ENCODE results near the gene OR2AG2. TPM values are rescaled to one million over a fixed set of nuclear protein-coding genes. Genes with fewer than 3 reads are reported as not detected.
"Not testable (repeated sequence)": the region's sequence is repeated elsewhere in the genome, so short reads cannot be mapped to it uniquely, and the experiment has no call there.

OR2AG2 gene
- total RNA-seq, 4 donors from 2014 or later, result not detected

DNA sequence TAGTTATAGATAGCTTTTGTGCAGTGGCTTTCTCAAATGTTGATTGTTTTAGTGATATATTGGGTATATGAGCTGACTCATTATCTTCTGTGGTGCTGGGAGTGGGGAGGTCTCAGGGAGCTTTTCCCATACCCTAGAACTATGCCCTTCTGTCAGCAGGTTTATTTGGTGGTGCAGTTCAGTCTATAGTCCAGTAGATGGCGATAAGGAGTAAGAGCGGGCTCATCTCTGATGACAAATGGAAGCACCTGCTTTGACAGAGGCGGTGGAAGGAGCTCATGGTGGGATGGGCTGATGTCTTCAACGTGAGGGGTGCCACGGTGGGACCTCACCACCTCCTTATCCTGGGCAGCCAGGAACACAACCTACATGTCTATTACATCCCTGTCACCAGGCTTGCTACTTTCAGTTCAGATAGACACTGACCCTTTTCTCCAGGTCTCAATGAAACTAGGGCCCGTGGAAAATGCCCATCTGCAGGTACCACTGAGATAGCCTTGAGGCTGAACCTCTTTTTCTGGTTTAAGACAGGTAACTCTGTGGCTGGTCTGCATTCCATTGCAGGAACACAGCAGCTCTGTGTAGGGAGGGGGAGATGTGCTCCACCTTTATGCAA lies 40.7 kb upstream of the OR2AG2 start:
- Histone ChIP-seq H3K9me3 (no peaks in the 10 kb centered on the region), H3K36me3 (no peaks in the 10 kb centered on the region), H3K4me3 (no peak overlapping the region), H3K27ac (replicated peaks in 1 of 4) (no peak overlapping the region), H3K27me3 (peaks cover 0 to 26% (median 0%) of the 10 kb centered on the region in 4 donors), H3K4me1 (no peaks in the 10 kb centered on the region)
- WGBS, result 26% methylated on average over 6 of the region's 6 CpGs
- intact Hi-C loops (cut with DNase I), result no loop called here
- TF ChIP-seq POLR2A (IDR thresholded peaks at IDR 0.05; ENCODE audit: low read depth), result no peak
- TF ChIP-seq, protein P1, sequence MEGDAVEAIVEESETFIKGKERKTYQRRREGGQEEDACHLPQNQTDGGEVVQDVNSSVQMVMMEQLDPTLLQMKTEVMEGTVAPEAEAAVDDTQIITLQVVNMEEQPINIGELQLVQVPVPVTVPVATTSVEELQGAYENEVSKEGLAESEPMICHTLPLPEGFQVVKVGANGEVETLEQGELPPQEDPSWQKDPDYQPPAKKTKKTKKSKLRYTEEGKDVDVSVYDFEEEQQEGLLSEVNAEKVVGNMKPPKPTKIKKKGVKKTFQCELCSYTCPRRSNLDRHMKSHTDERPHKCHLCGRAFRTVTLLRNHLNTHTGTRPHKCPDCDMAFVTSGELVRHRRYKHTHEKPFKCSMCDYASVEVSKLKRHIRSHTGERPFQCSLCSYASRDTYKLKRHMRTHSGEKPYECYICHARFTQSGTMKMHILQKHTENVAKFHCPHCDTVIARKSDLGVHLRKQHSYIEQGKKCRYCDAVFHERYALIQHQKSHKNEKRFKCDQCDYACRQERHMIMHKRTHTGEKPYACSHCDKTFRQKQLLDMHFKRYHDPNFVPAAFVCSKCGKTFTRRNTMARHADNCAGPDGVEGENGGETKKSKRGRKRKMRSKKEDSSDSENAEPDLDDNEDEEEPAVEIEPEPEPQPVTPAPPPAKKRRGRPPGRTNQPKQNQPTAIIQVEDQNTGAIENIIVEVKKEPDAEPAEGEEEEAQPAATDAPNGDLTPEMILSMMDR (IDR thresholded peaks at IDR 0.05), result peak; percentile 65 to 90 (median 74)
- DNase-seq (ENCODE audit: extremely low spot score), result no peak

DNA sequence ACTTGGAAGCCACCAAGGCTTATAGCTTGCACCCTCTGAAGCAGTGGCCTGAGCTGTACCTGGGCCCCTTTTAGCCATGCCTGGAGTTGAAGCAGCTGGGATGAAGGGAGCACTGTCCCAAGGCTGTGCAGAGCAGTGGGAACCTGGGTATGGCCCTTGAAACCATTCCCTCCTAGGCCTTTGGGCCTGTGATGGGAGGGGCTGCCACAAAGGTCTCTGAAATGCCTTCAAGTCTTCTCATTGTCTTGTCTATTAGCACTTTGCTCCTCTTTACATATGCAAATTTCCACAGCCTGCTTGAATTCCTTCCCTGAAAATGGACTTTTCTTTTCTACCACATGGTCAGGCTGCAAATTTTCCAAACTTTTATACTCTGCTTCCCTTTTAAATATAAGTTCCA lies 29.3 kb upstream of the OR2AG2 start:
- H3K36me3 ChIP-seq; H3K4me1 ChIP-seq; H3K27me3 ChIP-seq; intact Hi-C loops (cut with DNase I); H3K4me3 ChIP-seq; H3K27ac ChIP-seq (replicated peaks in 1 of 4); DNase-seq (ENCODE audit: extremely low spot score): not testable (repeated sequence)
- H3K9me3 ChIP-seq, result peaks cover 0 to 13% (median 5%) of the 10 kb centered on the region in 4 donors

DNA sequence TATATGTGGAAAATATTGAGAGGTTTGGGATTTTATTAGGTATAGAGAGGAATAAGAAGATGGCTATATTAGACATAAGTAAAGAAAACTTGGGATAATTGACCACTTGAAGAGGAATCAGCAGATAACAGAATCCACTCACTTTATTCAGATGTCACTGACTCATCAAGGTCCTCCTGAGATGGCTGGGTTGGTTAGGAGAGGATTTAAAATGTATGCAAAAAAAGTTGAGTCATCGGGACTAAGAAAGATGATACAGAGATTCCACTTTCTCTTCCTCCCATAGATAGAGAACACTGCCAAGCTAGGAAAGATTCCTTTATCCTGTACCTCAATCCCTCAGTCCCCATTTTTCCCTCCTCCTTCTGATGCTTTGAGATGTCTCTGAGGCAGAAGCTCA lies 27.6 kb upstream of the OR2AG2 start, which contains the start of gene OR6A2:
Gene OR6A2 (minus strand): TSS at position 288 of the 400 bp plus-strand sequence. CDS start 3,981 bp downstream, outside the sequence.
- H3K27me3 ChIP-seq, result no peaks in the 10 kb centered on the region
- no peaks in the 10 kb centered on the region for H3K4me1 ChIP-seq
- intact Hi-C loops (cut with DNase I), result no loop called here
- H3K36me3 ChIP-seq, result no peaks in the 10 kb centered on the region
- no peak for DNase-seq (ENCODE audit: extremely low spot score)
- 79% methylated on average over 1 of the region's 1 CpG for WGBS
- TF ChIP-seq, protein P1 (IDR thresholded peaks at IDR 0.05), result no peak
- no peak for TF ChIP-seq EP300 (IDR thresholded peaks at IDR 0.05)
- no peak for TF ChIP-seq POLR2AphosphoS5 (IDR thresholded peaks at IDR 0.05)
- TF ChIP-seq POLR2A (IDR thresholded peaks at IDR 0.05; ENCODE audit: low read depth), result no peak
- no peak within 1 kb of the TSS for H3K4me3 ChIP-seq
- no peak within 1 kb of the TSS for H3K27ac ChIP-seq (replicated peaks in 1 of 4)
- H3K9me3 ChIP-seq, result peaks cover 0 to 13% (median 5%) of the 10 kb centered on the region in 4 donors

DNA sequence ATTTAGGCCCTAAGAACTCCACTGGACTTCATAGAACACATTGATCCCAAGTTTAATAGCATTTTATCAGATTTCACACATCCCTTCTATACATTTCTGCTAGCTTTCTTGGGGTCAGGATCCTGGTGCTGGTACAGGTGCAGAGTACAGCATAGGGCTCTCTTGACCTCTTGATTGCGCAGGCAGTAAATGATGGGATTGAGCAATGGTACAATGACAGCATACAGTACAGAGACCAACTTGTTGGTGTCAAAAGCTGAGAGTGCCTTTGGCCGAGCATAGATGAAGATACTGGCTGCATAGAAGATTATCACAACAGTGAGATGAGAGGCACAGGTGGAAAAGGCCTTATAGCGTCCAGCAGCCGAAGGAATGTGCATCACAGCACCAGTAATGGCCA lies 22.9 kb upstream of the OR2AG2 start:
- intact Hi-C loops (cut with DNase I), result no loop called here
- TF ChIP-seq, protein P1 (IDR thresholded peaks at IDR 0.05), result no peak
- no peak for TF ChIP-seq POLR2A (IDR thresholded peaks at IDR 0.05; ENCODE audit: low read depth)
- 90% methylated on average over 4 of the region's 4 CpGs for WGBS

DNA sequence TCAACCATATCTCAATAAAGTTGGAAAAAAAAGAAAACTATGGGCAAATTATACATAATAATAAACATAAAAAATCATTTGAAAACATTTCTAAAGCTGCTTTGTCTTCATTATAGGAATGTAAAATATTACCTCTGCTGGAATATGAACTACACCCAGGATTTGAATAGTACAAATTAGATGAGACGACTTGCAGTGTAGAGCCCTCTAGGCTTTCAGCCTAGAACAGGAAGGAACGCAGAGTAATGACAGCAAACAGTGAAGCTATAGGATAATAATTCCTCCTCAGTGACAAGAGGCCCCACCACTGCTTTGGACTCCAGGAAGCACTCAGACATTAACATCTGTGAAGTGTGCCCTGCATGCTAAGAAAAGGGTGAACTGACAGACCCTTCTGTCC lies 18.8 kb upstream of the OR2AG2 start:
- H3K27me3 ChIP-seq, result no peaks in the 10 kb centered on the region
- no peak for DNase-seq (ENCODE audit: extremely low spot score)
- H3K36me3 ChIP-seq, result no peaks in the 10 kb centered on the region
- no peaks in the 10 kb centered on the region for H3K9me3 ChIP-seq
- WGBS, result 54% methylated on average over 2 of the region's 2 CpGs
- no peak overlapping the region for H3K27ac ChIP-seq (replicated peaks in 1 of 4)
- H3K4me1 ChIP-seq, result no peaks in the 10 kb centered on the region
- intact Hi-C loops (cut with DNase I), result no loop called here
- TF ChIP-seq POLR2A (IDR thresholded peaks at IDR 0.05; ENCODE audit: low read depth), result no peak
- TF ChIP-seq EP300 (IDR thresholded peaks at IDR 0.05), result no peak
- TF ChIP-seq, protein P1 (IDR thresholded peaks at IDR 0.05), result no peak
- no peak for TF ChIP-seq POLR2AphosphoS5 (IDR thresholded peaks at IDR 0.05)
- H3K4me3 ChIP-seq, result no peak overlapping the region

More for the DNA sequence above, 22.9 kb upstream of the OR2AG2 start:
- no peaks in the 10 kb centered on the region for H3K9me3 ChIP-seq
- no peak for DNase-seq (ENCODE audit: extremely low spot score)
- no peaks in the 10 kb centered on the region for H3K27me3 ChIP-seq
- H3K4me3 ChIP-seq, result no peak overlapping the region
- no peaks in the 10 kb centered on the region for H3K36me3 ChIP-seq
- no peaks in the 10 kb centered on the region for H3K4me1 ChIP-seq
- no peak overlapping the region for H3K27ac ChIP-seq (replicated peaks in 1 of 4)

All from esophagus muscularis mucosa (tissue), 4 donors.